NCI-H69 (cell line): ENCODE data around the gene TMEM208.
A peak's percentile ranks its signal among the peaks of the same experiment; 100 is the strongest.

Experiments used
- DNase-seq: peaks from one replicate; lab custom pipeline; 2025; lab: John Stamatoyannopoulos, UW

Gene TMEM208

GRCh38 chr16:67252609-67253497 lies 25.9 kb downstream of the TMEM208 start:
- DNase-seq = no peak

DNA sequence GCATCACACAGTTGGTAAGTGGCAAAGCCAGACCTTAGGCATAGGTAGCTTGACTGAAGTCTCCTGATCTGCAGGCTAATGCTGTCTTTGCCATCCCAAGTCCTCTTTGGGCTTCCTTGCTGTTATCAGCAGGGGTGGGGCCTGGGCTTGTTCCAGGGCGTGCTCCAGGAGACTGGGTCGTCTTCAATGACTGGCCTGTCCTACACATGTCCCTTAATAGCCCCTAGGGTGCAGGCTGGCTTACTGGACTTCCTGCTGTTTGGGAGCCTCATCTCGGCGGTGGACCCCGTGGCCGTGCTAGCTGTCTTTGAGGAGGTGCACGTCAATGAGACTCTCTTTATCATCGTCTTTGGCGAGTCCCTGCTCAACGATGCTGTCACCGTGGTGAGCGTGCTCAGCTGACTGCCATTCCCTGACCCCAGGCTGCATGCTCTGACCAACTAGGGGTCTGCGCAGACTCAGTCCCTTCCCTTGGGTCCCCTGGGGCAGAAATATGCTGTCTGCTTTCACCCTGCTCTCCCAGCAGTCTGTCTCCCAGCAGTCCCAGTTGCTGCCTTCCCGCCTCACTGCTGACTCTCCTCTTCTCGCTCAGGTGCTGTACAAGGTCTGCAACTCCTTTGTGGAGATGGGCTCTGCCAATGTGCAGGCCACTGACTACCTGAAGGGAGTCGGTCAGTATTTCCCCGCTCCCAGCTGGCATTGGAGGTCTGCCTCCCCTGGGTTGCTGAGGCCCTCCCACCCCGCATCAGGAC lies 28.0 kb downstream of the TMEM208 start:
- no peak for DNase-seq

GRCh38 chr16:67255553-67256221 lies 28.8 kb downstream of the TMEM208 start:
- no peak for DNase-seq

DNA sequence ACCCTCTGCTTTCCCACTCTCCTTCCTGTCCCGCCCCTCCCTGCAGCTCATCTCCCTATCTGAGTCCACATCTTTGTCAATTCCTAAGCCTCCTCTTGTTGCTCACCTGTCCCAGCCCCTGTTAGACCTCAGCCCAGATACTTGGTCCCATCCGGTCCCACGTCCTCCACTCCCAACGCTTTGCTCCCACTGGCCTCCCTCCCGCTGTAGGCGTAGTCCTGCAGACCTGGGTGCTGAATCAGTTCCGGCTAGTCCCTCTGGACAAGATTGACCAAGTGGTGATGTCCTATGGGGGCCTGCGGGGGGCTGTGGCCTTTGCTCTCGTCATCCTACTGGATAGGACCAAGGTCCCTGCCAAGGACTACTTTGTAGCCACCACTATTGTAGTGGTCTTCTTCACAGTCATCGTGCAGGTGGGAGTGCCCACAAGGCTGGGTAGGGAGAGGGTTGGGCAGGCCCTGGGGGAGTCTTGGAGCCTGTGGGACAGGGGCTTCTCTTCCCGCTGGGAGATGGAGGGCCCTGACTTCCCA lies 29.8 kb downstream of the TMEM208 start:
- no peak for DNase-seq

DNA sequence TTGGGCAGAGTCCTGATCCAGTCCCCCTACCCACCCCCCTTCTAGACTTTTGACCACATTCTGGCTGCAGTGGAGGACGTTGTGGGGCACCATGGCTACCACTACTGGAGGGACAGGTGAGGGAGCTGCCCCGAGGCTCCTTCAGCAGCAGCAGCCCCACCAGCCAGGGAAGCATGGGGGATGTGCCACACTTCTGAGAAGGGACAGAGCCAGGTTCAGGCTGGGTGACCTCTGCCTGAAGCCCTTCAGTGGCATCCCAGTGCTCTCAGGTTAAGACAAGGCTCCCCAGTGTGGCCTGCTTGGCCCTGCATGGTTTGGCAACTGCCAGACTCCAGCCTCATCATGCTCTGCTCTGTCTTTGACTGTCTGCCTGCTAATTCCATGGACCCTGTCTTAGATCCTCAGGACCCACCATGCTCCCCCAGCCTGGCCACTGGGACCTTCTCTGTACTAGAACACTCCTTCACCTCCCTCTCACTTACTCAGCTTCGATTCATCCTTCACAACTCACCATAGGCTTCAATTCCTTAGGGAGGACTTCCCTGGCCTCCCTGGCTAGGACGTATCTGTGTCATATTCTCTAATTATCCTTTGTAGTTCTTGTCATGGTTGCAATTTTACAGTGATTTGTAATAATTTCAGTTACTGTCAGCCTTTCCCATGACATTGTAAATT lies 30.7 kb downstream of the TMEM208 start:
- DNase-seq = no peak

- DNase-seq = no peak
Observed at GRCh38 chr16:67258161-67258835, 31.4 kb downstream of the TMEM208 start.

DNA sequence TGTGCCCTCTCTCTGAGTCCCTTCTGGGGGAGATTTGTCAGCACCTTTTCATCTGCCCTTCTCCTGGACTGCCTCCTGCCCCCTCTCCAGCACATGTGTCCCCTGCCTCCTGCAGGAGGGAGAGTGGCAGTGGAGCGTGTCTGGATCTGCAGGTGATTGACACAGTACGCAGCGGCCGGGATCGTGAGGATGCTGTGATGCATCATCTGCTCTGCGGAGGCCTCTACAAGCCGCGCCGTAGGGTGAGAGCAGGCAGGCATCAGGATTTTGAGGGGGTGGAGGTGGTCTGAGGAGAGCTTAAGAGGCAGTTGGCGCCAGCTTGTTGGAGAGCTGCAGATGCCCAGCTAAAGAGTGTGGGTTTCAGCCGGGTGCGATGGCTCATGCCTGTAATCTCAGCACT lies 32.8 kb downstream of the TMEM208 start:
- DNase-seq = no peak

GRCh38 chr16:67260426-67261063 lies 33.6 kb downstream of the TMEM208 start:
- peak; percentile 51 for DNase-seq

DNA sequence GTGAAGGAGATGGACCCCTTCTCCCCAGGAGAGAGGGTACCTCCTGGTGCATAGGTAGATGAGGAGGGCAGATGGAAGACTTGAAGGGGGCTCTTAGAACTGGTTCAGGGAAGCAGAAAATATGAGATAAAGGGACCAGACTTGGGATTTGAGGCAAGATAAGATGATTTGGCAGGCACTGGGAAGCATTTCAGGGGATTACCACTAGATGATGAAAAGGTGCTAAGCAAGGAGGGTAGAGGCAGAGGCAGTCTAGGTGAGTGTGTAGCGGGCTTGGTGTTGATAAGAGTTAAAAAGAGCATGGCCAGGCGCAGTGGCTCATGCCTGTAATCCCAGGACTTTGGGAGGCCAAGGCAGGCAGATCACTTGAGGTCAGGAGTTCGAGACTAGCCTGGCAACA lies 36.3 kb downstream of the TMEM208 start:
- no peak for DNase-seq

DNA sequence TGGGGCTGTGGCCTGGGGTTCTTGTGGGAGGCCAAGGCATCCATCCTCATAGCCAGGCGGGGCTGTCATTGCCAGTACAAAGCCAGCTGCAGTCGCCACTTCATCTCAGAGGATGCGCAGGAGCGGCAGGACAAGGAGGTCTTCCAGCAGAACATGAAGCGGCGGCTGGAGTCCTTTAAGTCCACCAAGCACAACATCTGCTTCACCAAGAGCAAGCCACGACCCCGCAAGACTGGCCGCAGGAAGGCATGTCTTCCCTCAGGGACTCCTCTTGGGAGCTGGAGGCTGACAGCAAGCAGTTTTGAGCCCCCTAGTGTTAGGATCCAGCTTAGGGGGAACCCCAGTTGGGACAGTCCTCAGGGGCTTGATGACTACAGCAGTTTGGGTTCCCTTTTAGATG lies 37.3 kb downstream of the TMEM208 start:
- no peak for DNase-seq

- DNase-seq = no peak
Observed at GRCh38 chr16:67264866-67265265, 37.9 kb downstream of the TMEM208 start.

GRCh38 chr16:67265834-67266233 lies 38.9 kb downstream of the TMEM208 start:
- DNase-seq = no peak

DNA sequence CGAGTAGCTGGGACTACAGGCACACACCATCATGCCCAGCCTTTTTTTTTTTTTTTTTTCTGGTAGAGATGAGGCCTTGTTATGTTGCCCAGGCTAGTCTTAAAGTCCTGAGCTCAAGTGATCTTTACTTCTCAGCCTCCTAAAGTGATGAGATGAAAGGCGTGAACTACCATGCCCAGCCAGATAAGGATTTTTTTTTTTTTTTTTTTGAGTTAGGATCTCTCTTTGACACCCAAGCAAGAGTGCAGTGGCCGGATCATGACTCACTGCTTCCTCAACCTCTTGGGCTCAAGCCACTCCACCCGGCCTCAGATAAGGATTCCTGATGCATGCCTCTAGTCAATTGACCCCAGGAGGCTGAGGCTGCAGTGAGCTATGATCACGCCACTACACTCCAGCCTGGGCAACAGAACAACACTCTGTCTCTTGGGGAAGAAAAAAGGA lies 41.2 kb downstream of the TMEM208 start:
- no peak for DNase-seq

GRCh38 chr16:67269766-67270165 lies 42.8 kb downstream of the TMEM208 start:
- no peak for DNase-seq

DNA sequence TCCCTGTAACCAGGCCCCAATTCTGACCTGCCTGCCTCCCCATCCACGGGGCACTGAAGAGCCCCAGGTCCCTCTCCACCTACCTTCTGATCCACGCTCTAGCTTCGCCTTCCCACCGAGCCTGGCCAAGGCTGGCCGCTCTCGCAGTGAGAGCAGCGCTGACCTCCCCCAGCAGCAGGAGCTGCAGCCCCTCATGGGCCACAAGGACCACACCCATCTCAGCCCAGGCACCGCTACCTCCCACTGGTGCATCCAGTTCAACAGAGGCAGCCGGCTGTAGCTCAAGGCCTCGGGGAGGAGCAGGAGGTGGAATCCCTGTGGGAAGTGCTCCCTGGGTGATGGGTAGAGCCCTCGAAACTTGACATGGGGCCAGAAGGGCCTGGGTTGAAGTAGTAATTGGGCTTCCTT lies 44.0 kb downstream of the TMEM208 start:
- DNase-seq = no peak

GRCh38 chr16:67271446-67271845 lies 44.5 kb downstream of the TMEM208 start:
- no peak for DNase-seq

DNA sequence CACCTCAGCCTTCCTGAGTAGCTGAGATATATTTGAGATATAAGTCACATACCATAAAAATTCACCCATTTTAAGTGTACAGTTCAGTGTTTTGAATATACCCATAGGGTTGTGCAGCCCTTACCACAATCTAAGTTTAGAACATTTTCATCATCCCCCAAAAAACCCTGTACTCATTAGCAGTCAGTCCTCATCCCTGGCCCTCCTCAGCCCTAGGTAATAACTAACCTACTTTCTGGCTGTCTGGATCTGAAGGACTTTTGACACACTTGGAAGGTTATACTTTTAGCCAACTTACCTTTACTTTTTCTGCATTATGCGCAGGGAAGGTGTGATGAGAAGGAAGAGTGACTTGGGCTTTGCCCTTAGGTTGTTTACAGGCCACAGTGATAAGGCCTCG lies 48.4 kb downstream of the TMEM208 start:
- no peak for DNase-seq

GRCh38 chr16:67277294-67277998 lies 50.5 kb downstream of the TMEM208 start:
- no peak for DNase-seq

DNA sequence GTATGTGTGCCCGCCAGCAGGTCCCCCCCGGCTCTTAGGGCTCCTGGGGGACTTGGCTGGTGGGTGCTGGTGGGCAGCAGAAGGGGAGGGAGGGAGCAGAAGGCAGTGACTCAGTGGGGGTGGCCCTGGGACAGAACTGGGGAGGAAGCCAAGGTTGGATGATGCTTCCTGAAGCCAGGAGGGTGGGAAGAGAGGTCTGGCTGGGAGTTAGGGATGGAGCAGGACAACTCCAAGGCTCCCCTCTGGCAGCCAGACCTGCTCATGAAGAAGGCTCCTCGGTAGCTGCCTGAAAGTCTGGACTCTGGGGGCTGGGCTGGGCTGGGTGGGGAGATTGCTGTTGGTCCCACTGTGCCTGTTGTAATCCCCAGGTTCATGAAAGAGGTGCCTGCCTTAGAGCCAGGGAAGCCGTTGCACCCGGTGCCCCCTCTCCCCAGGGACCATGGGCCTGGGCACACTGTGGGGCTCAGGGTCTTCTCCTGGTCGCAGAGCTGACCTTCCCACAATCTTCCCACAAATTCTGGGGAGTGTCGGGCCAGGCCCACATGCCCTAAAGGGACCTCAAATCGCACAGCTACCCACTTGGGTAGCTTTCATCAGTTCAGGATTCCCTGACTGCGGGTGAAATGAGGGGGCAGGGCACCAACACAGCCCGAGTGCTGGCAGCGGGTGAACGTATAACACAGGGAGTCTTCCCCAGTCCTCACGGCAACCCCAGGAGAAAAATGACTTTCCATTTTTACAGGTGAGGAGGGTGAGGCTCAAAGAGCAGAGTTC lies 51.3 kb downstream of the TMEM208 start:
- peak; percentile 37 for DNase-seq
